Psoas muscle (tissue), 8 donors: Measurements from ENCODE around the gene ABCF2. TPM values are rescaled to one million over a fixed set of nuclear protein-coding genes. Genes with fewer than 3 reads are reported as not detected.
A peak's percentile ranks its signal among the peaks of the same experiment; 100 is the strongest.

Experiments
- ATAC-seq, 4 donors: fragments of 200-7000 bp; cut with Tn5 transposase; one replicate each; pipeline ENCODE4 v1.9.1; 2020; ENCODE audit warnings: moderate library complexity in 3 of 4, mild to moderate bottlenecking in 2 of 4
- DNase-seq, 2 donors: peaks; one replicate each; pipeline ENCODE4 v3.0.0-alpha.2; 2020
- H3K27ac ChIP-seq: fragments of 200-600 bp; one replicate; pipeline ENCODE4 v1.8.0; 2022
- H3K27me3 ChIP-seq, 3 donors: fragments of 200-600 bp in 1 of 3; one replicate each; pipeline versions ENCODE4 v1.6.1 to v1.8.0; 2013 to 2022; ENCODE audit warnings: low read length in 2 of 3, mild to moderate bottlenecking in 2 of 3, moderate library complexity in 1 of 3; ENCODE audit not compliant: insufficient read depth in 3 of 3
- H3K36me3 ChIP-seq, 2 donors: fragments of 200-600 bp in 1 of 2; one replicate each; pipeline versions ENCODE4 v1.6.1 to v1.8.0; 2013 to 2022; ENCODE audit warnings: low read depth in 1 of 2, mild to moderate bottlenecking in 1 of 2, moderate library complexity in 1 of 2; ENCODE audit not compliant: insufficient read depth in 1 of 2
- H3K4me1 ChIP-seq: fragments of 200-600 bp; one replicate; pipeline ENCODE4 v1.8.0; 2022
- H3K4me3 ChIP-seq: fragments of 200-600 bp; one replicate; pipeline ENCODE4 v1.8.0; 2022; ENCODE audit warnings: mild to moderate bottlenecking
- H3K9me3 ChIP-seq: fragments of 200-600 bp; one replicate; pipeline ENCODE4 v1.8.0; 2022
- CTCF ChIP-seq: fragments of 200-600 bp; IDR thresholded peaks from one replicate; pipeline ENCODE4 v1.8.0; 2022; ENCODE audit warnings: antibody characterized with exemption
- WGBS, 3 donors: extraction: QIAGEN DNeasy Blood & Tissue Kit; methylation state at CpG; one replicate each; pipeline versions ENCODE4 v1.1.6 to v1.1.7; 2013; 5-methylcytosine and 5-hydroxymethylcytosine counted together
- intact Hi-C, 2 donors: fragments of 100-400 bp; cut with DNase I; formaldehyde crosslinking; loops; one replicate each; pipeline versions ENCODE4 v1.11.0 to v1.14.2; 2022
- polyA plus RNA-seq, 3 donors: library from polyadenylated mRNA; stranded (reverse); fragments of 200-250 nt; gene quantifications; one replicate each; pipeline ENCODE4 v1.2.3, GENCODE V29; 2013
- total RNA-seq, 4 donors: library from RNA; stranded (reverse); fragmentation: NEBNext Ultra II Directional in 2 of 4; extraction: Animal tissue kit (Norgen Biotek cat#: 25700) in 2 of 4; gene quantifications; one replicate each; pipeline versions ENCODE4 v1.2.1 to v1.2.4, GENCODE V29; 2021 to 2023
- donor health status: healthy with polysubstance abuse.
- donor health status: DM: no; HTN: no; CAD: no; lungs with moderate emphysema.
- donor health status: Bipolar disorder and iron deficiency.
- donor health status: healthy.
- donor health status: DM: yes; HTN: yes; CAD: no.
- donor health status: DM: no; HTN: no; CAD: no.
- donor health status: DM: no; HTN: no; CAD: no.
- donor health status: DM: yes; HTN: yes; CAD: no.

Gene ABCF2
- total and polyA plus RNA-seq, 7 donors = 35.7 to 94.0 (median 66.0) TPM

- WGBS, 3 donors = 46 to 64% (median 50%) methylated on average over 7 of the region's 7 CpGs
- ATAC-seq (no peak), DNase-seq (peak in 1 of 2 donors; percentile 39)
- Histone ChIP-seq H3K36me3 (no peaks in the 10 kb centered on the region), H3K9me3 (no peaks in the 10 kb centered on the region), H3K4me3 (no peak overlapping the region), H3K4me1 (peaks cover 28% of the 10 kb centered on the region), H3K27me3 (peaks cover 0 to 9% (median 6%) of the 10 kb centered on the region in 3 donors), H3K27ac (no peak overlapping the region)
- no peak for TF ChIP-seq CTCF
- intact Hi-C loops = loop anchor here in 1 of 2 donors (5.0 kb wide), 2 partner anchors 48 to 132 kb away; no protein-coding TSS in a partner anchor
Measured at GRCh38 chr7:151254316-151254715, 27.3 kb upstream of the ABCF2 start.

- Histone ChIP-seq H3K4me3 (peak overlapping the region; percentile 88), H3K27me3 (peaks cover 0 to 6% (median 2%) of the 10 kb centered on the region in 3 donors), H3K27ac (peak overlapping the region; percentile 100), H3K36me3 (no peaks in the 10 kb centered on the region), H3K4me1 (peaks cover 28% of the 10 kb centered on the region), H3K9me3 (no peaks in the 10 kb centered on the region)
- DNase-seq = peak in 1 of 2 donors; percentile 50
- intact Hi-C loops = loop anchor here (2.0 to 5.0 kb wide), 3 partner anchors 49 to 131 kb away; no protein-coding TSS in a partner anchor
- 60 to 69% (median 67%) methylated on average over 17 of the region's 17 CpGs for WGBS, 3 donors
- ATAC-seq = no peak
- TF ChIP-seq CTCF = no peak
Measured at GRCh38 chr7:151252961-151253711, 26.1 kb upstream of the ABCF2 start.

- ATAC-seq (no peak), DNase-seq (no peak)
- Histone ChIP-seq H3K4me3 (peak overlapping the region; percentile 88), H3K4me1 (peaks cover 28% of the 10 kb centered on the region), H3K27me3 (peaks cover 0 to under 1% (median 0%) of the 10 kb centered on the region in 3 donors), H3K9me3 (no peaks in the 10 kb centered on the region), H3K36me3 (no peaks in the 10 kb centered on the region), H3K27ac (peak overlapping the region; percentile 100)
- TF ChIP-seq CTCF = no peak
- intact Hi-C loops = loop anchor here (2.0 to 5.0 kb wide), 3 partner anchors 50 to 130 kb away; no protein-coding TSS in a partner anchor
- 15 to 27% (median 23%) methylated on average over 7 to 9 of the region's 9 CpGs for WGBS, 3 donors
Measured at GRCh38 chr7:151252561-151252835, 25.5 kb upstream of the ABCF2 start.

- peaks cover 28% of the 10 kb centered on the region for H3K4me1 ChIP-seq
Measured at GRCh38 chr7:151251689-151252560, 24.9 kb upstream of the ABCF2 start.

More at GRCh38 chr7:151251689-151252560, 24.9 kb upstream of the ABCF2 start:
- TF ChIP-seq CTCF = no peak
- Histone ChIP-seq H3K36me3 (no peaks in the 10 kb centered on the region), H3K9me3 (no peaks in the 10 kb centered on the region), H3K27ac (peak overlapping the region; percentile 100), H3K4me3 (peak overlapping the region; percentile 88), H3K27me3 (no peaks in the 10 kb centered on the region)
- intact Hi-C loops = loop anchor here (2.0 to 5.0 kb wide), 3 partner anchors 50 to 130 kb away; no protein-coding TSS in a partner anchor
- WGBS, 3 donors = 1 to 2% (median 1%) methylated on average over 41 to 79 of the region's 79 CpGs
- ATAC-seq (peak; percentile 20 to 49 (median 42)), DNase-seq (peak; percentile 84 to 89)
